CD4-positive, alpha-beta T cell treated with Interferon gamma for 1 hour (primary cell): Measurements from ENCODE around the gene MORN4.
"Not testable (repeated sequence)": the region's sequence is repeated elsewhere in the genome, so short reads cannot be mapped to it uniquely, and the experiment has no call there.

Experiments used
- DNase-seq: peaks from one replicate; pipeline ENCODE4 v3.0.0-alpha.2; 2020

MORN4 gene

DNA sequence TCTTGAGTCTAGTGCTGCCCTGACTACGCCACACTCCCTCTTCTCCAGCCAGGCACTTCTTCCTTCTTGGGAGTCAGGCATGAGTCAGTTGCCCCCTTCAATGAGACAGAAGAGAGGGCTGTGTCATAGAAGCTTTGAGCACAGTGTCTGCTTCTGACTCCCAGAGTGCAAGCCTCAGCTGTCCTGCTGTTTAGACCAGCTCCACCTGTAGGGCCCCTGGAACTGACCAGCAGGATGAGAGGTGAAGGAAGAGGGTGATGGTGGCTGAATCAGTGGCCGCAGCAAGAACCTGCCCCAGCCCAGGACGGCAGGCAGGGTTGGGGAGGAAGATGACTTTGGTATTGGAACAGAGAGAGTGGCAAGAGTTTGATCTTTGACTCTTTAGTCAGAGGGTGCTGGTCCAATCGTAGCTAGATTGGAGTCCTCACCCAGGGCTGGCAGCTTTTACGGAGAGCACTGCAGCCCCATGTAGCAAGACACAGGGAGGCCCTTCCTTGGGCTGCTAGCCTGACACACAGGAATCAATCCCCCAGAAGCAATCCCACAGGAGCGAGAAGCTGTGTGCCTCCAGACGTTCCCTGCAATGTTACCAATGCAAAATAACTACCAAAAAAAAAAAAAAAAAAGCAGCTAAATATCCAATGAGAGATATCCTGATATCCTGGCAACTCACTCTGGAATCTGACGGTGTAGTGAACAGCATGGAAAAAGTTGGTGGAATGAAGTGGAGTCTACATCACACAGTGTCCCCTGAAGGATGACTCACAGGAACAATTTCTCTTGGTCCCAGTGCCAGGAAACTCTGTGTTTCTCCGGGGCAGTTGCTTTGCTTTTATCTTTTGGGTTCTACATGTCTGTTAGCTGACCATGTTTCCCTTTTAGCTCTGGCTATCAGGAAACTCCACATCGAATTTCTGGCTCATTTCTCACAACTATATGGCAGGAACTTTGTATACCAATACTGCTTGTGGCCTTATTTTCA lies 36.9 kb downstream of the MORN4 start:
- DNase-seq: no peak

GRCh38 chr10:97593421-97593820 lies 39.9 kb downstream of the MORN4 start:
- no peak for DNase-seq

DNA sequence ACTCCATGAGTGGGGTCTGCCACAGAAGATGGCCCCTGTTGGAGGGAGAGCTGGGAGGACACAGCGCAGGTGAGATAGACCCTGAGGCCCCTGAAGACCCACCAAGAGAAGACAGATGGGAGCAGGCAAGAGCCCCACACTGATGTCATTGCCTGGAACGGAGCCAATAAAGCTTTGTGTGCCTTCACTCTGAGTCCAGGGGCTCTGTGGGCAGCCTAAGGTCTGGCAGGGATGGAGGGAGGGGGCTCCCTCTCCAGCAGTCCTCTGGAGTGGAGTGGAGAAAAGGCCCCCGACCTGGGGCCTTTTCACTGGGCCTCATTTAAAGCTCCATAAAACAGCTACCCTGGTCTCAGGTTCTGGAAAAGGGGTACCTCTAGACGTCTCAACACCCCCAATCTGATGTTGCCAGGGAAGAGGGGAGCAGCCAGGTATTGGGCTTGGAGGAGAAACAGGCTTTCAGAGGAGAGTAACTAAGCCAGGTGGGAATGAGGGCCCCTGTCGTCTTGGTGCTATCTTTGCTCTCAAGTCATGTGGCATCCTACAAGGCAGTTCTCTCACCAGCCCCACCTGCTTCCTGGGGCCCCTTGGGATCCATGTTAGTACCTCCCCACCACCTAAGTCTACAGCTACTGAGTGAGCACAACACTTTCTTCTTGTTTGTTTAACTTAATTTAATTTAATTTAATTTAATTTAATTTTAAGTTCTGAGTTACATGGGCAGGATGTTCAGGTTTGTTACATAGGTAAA lies 42.4 kb downstream of the MORN4 start:
- no peak for DNase-seq

GRCh38 chr10:97590082-97590747 lies 43.1 kb downstream of the MORN4 start:
- no peak for DNase-seq

GRCh38 chr10:97589479-97589878 lies 43.8 kb downstream of the MORN4 start, which contains the start of gene C10orf62:
Gene C10orf62, plus strand, starts transcription at chr10:97589721. Its CDS starts 177 bp downstream, at chr10:97589898.
- no peak for DNase-seq

GRCh38 chr10:97587183-97587582 lies 46.1 kb downstream of the MORN4 start:
- no peak for DNase-seq

GRCh38 chr10:97585439-97585811 lies 47.9 kb downstream of the MORN4 start:
- no peak for DNase-seq

- DNase-seq: no peak
Observed at GRCh38 chr10:97584798-97585438, 48.4 kb downstream of the MORN4 start.

GRCh38 chr10:97584060-97584797 lies 49.1 kb downstream of the MORN4 start, which contains the start of gene HOGA1:
Gene HOGA1, plus strand, starts transcription at chr10:97584389. Its CDS starts 315 bp downstream, at chr10:97584704.
- DNase-seq: no peak

DNA sequence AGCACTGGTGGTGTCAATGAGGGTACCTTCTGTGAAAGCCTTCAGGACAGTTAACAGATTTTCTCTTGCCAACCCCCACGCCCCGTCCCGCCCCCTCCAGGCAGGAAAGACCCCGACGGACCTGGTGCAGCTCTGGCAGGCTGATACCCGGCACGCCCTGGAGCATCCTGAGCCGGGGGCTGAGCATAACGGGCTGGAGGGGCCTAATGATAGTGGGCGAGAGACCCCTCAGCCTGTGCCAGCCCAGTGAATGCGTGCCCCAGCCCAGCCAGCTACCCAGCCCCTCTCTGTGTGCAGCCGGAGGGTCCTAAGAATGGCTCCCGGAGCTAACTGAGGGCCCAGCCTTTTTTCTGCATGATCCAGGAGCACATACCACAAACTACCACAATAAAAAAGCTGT lies 49.8 kb downstream of the MORN4 start:
- no peak for DNase-seq

DNA sequence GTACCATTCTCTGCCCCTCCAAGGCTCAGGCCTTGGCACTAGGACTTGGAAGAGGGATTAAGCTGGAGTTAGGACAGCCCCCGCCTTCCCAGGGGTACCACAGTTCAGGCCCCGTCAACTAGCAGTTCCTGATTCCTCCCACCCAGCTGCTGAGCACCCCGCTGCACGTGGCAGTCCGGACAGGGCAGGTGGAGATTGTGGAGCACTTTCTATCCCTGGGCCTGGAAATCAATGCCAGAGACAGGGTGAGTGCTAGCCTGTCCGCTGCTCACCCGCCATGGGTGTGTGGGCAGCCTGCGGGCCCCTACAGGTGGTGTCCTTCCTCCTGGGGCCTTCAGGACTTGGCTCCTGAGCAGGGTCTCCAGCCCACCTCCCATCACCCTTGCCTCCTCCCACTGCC lies 51.1 kb downstream of the MORN4 start:
- no peak for DNase-seq

- DNase-seq: no peak
Observed at GRCh38 chr10:97580421-97581367, 52.6 kb downstream of the MORN4 start.

- no peak for DNase-seq
Observed at GRCh38 chr10:97578171-97578844, 55.0 kb downstream of the MORN4 start.

DNA sequence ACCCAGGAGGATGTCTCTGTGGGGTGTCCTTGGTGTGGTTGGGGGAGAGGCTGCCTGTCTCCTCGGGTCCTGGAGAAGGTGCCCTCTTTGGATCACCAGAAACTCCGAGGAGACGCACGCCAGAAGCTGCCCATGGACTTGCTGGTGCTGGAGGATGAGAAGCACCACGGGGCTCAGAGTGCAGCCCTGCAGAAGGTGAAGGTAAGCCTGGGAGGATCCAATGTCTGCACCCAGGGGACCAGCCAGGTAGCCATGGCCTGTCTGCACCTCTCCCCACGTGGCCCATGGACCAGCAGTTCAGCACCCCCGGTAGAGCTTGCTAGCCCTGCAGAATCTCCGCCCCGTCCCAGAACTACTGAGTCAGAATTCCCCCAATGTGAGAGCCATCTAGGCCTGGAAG lies 55.6 kb downstream of the MORN4 start:
- DNase-seq: no peak

DNA sequence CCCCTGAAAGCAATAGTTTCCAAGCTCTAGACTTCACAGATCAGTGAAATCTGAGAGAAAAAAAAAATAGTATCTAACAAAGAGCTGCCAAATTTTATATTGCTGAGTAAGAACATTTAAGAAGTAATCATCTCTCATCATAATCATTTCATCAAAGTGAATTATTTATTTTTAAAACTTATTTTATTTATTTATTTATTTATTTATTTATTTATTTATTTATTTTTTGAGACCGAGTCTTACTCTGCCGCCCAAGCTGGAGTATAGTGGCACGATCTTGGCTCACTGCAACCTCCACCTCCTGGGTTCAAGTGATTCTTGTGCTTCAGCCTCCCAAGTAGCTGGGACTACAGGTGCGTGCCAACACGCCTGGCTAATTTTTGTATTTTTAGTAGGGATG lies 56.8 kb downstream of the MORN4 start:
- DNase-seq: not testable (repeated sequence)

DNA sequence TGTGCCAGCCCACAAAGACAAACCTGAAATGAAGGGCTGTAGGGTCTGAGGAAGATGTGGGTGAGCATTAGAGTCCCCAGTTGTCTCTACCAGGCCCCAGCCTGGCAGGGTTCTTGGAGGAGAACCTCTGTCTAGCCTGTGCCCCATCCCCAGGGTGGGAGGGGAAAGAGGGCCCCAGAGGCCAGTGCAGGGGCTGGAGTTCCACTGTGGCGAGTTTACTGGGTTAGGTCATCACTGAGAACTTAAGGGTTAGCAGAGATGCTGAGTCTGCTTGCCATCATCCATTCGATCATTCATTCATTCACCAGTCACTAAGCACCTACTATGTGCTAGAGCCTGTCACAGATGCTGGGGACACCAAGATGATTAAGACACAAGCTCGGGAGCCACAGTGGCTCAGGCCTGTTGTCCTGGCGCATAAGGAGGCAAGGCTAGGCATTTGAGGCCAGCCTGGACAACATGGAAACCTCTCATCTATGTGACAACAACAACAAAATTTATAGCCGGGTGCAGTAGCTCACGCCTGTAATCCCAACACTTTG lies 58.1 kb downstream of the MORN4 start:
- DNase-seq: no peak

DNA sequence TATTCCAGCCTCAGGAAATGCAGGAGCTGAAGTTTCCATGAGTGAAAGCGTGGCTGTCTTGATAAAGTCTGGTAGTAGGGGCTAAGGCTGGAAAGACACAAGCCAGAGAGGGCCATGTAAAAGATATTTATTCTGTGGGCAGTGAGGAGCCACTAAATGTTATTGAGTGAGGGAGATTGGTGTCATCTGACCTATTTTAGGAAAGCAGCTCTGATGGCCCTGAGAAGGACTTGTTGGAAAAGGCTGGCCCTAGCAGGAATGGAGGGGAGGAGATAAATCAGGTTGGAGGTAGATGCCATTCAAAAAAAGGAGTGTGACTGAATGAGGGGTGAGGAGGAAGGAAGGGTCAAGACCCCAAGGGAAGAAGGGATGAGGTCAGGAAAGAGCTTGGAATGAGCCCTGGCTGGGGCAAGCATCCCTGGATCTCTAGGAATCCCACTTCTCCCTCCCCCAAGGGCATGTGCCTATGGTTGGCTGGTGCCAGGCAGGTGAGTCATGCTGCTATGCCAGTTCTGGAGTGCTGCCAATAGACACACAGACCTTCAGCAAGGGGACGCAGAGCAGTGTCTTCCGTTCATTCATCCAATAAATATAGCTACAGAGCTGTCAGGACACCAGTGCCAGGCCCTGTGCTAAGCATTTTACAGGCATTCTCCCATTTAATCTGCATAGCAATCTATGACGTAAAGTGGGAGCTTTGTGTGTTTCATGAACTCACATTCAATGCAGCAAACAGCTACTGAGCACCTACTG lies 58.8 kb downstream of the MORN4 start:
- no peak for DNase-seq

DNA sequence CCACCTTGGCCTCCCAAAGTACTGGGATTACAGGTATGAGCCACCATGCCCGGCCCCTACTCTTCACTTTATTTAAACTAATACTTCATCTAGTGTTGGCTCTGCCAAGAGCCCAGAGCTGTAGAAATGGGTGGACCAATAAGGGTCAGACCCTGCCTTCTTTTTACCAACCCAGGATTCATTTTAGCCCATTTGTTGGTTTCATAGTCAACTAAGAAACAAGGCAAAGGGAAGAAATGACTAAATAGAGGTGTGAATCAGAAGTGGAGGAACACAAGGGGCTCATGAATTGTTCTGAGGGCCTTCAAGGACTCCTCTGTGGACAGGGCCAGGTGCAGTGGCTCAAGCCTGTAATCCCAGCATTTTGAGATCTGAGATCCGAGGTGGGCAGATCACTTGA lies 59.6 kb downstream of the MORN4 start:
- DNase-seq: no peak

GRCh38 chr10:97573021-97573420 lies 60.3 kb downstream of the MORN4 start:
- no peak for DNase-seq
